Measurements from ENCODE around the gene F8. TPM values are rescaled to one million over a fixed set of nuclear protein-coding genes. Genes with fewer than 3 reads are reported as not detected.
"Not testable (repeated sequence)": the region's sequence is repeated elsewhere in the genome, so short reads cannot be mapped to it uniquely, and the experiment has no call there.

F8 gene
- total RNA-seq, 1 experiment from 2014 or later = 2.6 TPM

DNA sequence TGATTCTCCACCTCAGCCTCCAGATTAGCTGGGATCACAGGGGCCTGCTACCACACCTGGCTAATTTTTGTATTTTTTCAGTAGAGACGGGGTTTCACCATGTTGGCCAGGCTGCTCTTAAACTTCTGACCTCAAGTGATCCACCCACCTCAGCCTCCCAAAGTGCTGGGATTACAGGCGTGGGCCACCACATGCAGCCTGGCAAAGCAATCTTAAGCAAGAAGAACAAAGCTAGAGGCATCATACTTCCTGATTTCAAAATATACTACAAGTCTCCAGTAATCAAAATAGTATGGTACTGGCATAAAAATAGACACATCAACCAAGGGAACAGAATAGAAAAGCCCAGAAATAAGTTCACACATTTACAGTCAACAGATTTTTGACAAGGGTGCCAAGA lies 149.2 kb downstream of the F8 start:
- Histone ChIP-seq H3K4me3 (replicated peaks in 1 of 2; ENCODE audit: low read depth in 1 of 2, low read length in 2 of 2) (no peak overlapping the region), H3K9ac (ENCODE audit: low read length) (no peak overlapping the region), H2AFZ (ENCODE audit: low read depth, low read length, poor library complexity, severe bottlenecking) (no peak overlapping the region), H3K4me2 (ENCODE audit: low read length) (no peak overlapping the region), H3K9me2 (ENCODE audit: insufficient read depth) (no peaks in the 10 kb centered on the region), H3K4me1 (ENCODE audit: control insufficient read depth in 1 of 2, insufficient read depth in 2 of 2, low read length in 2 of 2) (no peaks in the 10 kb centered on the region), H3K79me2 (ENCODE audit: insufficient read depth, low read length) (no peaks in the 10 kb centered on the region), H3K27me3 (ENCODE audit: insufficient read depth, low read length) (no peaks in the 10 kb centered on the region), H4K20me1 (ENCODE audit: insufficient read depth) (no peaks in the 10 kb centered on the region), H3K27ac (ENCODE audit: low read depth, low read length) (no peak overlapping the region), H3K36me3 (ENCODE audit: control insufficient read depth in 1 of 2, insufficient read depth in 2 of 2, low read length in 2 of 2) (no peaks in the 10 kb centered on the region), H3K9me3 (ENCODE audit: control insufficient read depth in 1 of 2, insufficient read depth in 1 of 2, low read depth in 1 of 2, low read length in 2 of 2) (no peaks in the 10 kb centered on the region)
- ChIA-PET RAD21 (ENCODE audit: low non-redundant PET in 1 of 2, low total read pairs in 2 of 2, uncharacterized antibody in 2 of 2, unreplicated experiment in 2 of 2) (no interaction called here), POLR2A (no interaction called here), CTCF (no interaction called here)
- DNase-seq (ENCODE audit: low read depth, low spot score) (no peak), ATAC-seq (no peak)
- intact Hi-C loops (cut with micrococcal nuclease) = no loop called here
- no peak for TF ChIP-seq EZH2 (IDR thresholded peaks at IDR 0.05)
- TF ChIP-seq, protein P1, sequence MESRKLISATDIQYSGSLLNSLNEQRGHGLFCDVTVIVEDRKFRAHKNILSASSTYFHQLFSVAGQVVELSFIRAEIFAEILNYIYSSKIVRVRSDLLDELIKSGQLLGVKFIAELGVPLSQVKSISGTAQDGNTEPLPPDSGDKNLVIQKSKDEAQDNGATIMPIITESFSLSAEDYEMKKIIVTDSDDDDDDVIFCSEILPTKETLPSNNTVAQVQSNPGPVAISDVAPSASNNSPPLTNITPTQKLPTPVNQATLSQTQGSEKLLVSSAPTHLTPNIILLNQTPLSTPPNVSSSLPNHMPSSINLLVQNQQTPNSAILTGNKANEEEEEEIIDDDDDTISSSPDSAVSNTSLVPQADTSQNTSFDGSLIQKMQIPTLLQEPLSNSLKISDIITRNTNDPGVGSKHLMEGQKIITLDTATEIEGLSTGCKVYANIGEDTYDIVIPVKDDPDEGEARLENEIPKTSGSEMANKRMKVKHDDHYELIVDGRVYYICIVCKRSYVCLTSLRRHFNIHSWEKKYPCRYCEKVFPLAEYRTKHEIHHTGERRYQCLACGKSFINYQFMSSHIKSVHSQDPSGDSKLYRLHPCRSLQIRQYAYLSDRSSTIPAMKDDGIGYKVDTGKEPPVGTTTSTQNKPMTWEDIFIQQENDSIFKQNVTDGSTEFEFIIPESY (IDR thresholded peaks at IDR 0.05; ENCODE audit: extremely low read depth, insufficient replicate concordance, low read length) = no peak
- no peak for TF ChIP-seq SRF (IDR thresholded peaks at IDR 0.05; ENCODE audit: low read depth)
- no peak for TF ChIP-seq ZFX (IDR thresholded peaks at IDR 0.05)
- TF ChIP-seq SP1 (IDR thresholded peaks at IDR 0.05; ENCODE audit: low read depth) = no peak
- TF ChIP-seq REST (IDR thresholded peaks at IDR 0.05; ENCODE audit: low read depth) = no peak
- no peak for TF ChIP-seq CEBPB (IDR thresholded peaks at IDR 0.05; ENCODE audit: low read depth)
- TF ChIP-seq EGR1 (IDR thresholded peaks at IDR 0.05; ENCODE audit: low read depth) = no peak
- no peak for TF ChIP-seq POLR2A (IDR thresholded peaks at IDR 0.05; ENCODE audit: borderline replicate concordance, extremely low read depth, insufficient read depth, insufficient read length)
- no peak for TF ChIP-seq RAD21 (IDR thresholded peaks at IDR 0.05; ENCODE audit: low read depth)
- BruUV-seq (replicated peaks) = no TSS peak

- H3K4me1 ChIP-seq (ENCODE audit: control insufficient read depth in 1 of 2, insufficient read depth in 2 of 2, low read length in 2 of 2); H3K36me3 ChIP-seq (ENCODE audit: control insufficient read depth in 1 of 2, insufficient read depth in 2 of 2, low read length in 2 of 2); BruUV-seq (replicated peaks); H3K9me2 ChIP-seq (ENCODE audit: insufficient read depth); H3K4me2 ChIP-seq (ENCODE audit: low read length); RAD21 ChIA-PET (ENCODE audit: low non-redundant PET in 1 of 2, low total read pairs in 2 of 2, uncharacterized antibody in 2 of 2, unreplicated experiment in 2 of 2); H4K20me1 ChIP-seq (ENCODE audit: insufficient read depth); H3K9me3 ChIP-seq (ENCODE audit: control insufficient read depth in 1 of 2, insufficient read depth in 1 of 2, low read depth in 1 of 2, low read length in 2 of 2); H2AFZ ChIP-seq (ENCODE audit: low read depth, low read length, poor library complexity, severe bottlenecking); ATAC-seq; POLR2A ChIA-PET; DNase-seq (ENCODE audit: low read depth, low spot score); H3K27me3 ChIP-seq (ENCODE audit: insufficient read depth, low read length); H3K4me3 ChIP-seq (replicated peaks in 1 of 2; ENCODE audit: low read depth in 1 of 2, low read length in 2 of 2); H3K27ac ChIP-seq (ENCODE audit: low read depth, low read length); CTCF ChIA-PET; H3K9ac ChIP-seq (ENCODE audit: low read length); intact Hi-C loops (cut with micrococcal nuclease); H3K79me2 ChIP-seq (ENCODE audit: insufficient read depth, low read length): not testable (repeated sequence)
Observed at GRCh38 chrX:154868522-154868921, 154.0 kb downstream of the F8 start.
